HG03439 (cell line): Measurements from ENCODE around the gene COG7.
"Not testable (repeated sequence)": the region's sequence is repeated elsewhere in the genome, so short reads cannot be mapped to it uniquely, and the experiment has no call there.

Experiments
- ATAC-seq: cut with Tn5 transposase; IDR thresholded peaks from one replicate; pipeline ENCODE4 v1.9.1; 2021; ENCODE audit warnings: mild to moderate bottlenecking, moderate library complexity; ENCODE audit not compliant: unreplicated experiment

Gene COG7

GRCh38 chr16:23388786-23389185, 64.2 kb downstream of the COG7 start:
- ATAC-seq = no peak

- ATAC-seq = no peak
These were observed 65.3 kb downstream of the COG7 start for GRCh38 chr16:23387666-23388065.

GRCh38 chr16:23385441-23385840, 67.5 kb downstream of the COG7 start:
- ATAC-seq = no peak

- ATAC-seq = no peak
These were observed 68.1 kb downstream of the COG7 start for GRCh38 chr16:23384878-23385277.

- ATAC-seq = no peak
These were observed 69.1 kb downstream of the COG7 start for GRCh38 chr16:23383881-23384280.

GRCh38 chr16:23382279-23382678, 70.7 kb downstream of the COG7 start:
- no peak for ATAC-seq

- not testable (repeated sequence) for ATAC-seq
These were observed 71.3 kb downstream of the COG7 start for GRCh38 chr16:23381702-23382101.

GRCh38 chr16:23380501-23380951, 72.5 kb downstream of the COG7 start:
- ATAC-seq = no peak

GRCh38 chr16:23379707-23380106, 73.3 kb downstream of the COG7 start:
- no peak for ATAC-seq

- no peak for ATAC-seq
These were observed 74.1 kb downstream of the COG7 start for GRCh38 chr16:23378921-23379320.

GRCh38 chr16:23378256-23378655, 74.7 kb downstream of the COG7 start:
- ATAC-seq = no peak

GRCh38 chr16:23377071-23377931, 75.7 kb downstream of the COG7 start:
- ATAC-seq = no peak

- no peak for ATAC-seq
These were observed 77.3 kb downstream of the COG7 start for GRCh38 chr16:23375643-23376042.

GRCh38 chr16:23374721-23375510, 78.1 kb downstream of the COG7 start:
- no peak for ATAC-seq

GRCh38 chr16:23373436-23374219, 79.4 kb downstream of the COG7 start:
- no peak for ATAC-seq

GRCh38 chr16:23371368-23371767, 81.6 kb downstream of the COG7 start:
- no peak for ATAC-seq

GRCh38 chr16:23369416-23369815, 83.6 kb downstream of the COG7 start:
- ATAC-seq = no peak

GRCh38 chr16:23368469-23368868, 84.5 kb downstream of the COG7 start:
- ATAC-seq = no peak

- ATAC-seq = no peak
These were observed 85.0 kb downstream of the COG7 start for GRCh38 chr16:23367988-23368387.

GRCh38 chr16:23367564-23367963, 85.4 kb downstream of the COG7 start:
- no peak for ATAC-seq

GRCh38 chr16:23366341-23366740, 86.6 kb downstream of the COG7 start:
- not testable (repeated sequence) for ATAC-seq
